SK-N-MC (cell line): ENCODE measurements around the gene RACGAP1.
"Not testable (repeated sequence)": the region's sequence is repeated elsewhere in the genome, so short reads cannot be mapped to it uniquely, and the experiment has no call there.

ENCODE experiments used
- DNase-seq: peaks from one replicate; pipeline ENCODE4 v3.0.0-alpha.2; 2011; ENCODE audit warnings: low read depth, low spot score
- H3K27ac ChIP-seq: fragments of 200-600 bp; sonication (generic); 2 replicates; pipeline ENCODE4 v1.5.1; 2016; ENCODE audit warnings: mixed run types
- H3K36me3 ChIP-seq: fragments of 200-600 bp; sonication (generic); 2 replicates; pipeline ENCODE4 v1.6.1; 2017; ENCODE audit warnings: antibody characterized with exemption, low read length, mixed read lengths; ENCODE audit not compliant: insufficient read depth
- H3K4me3 ChIP-seq: fragments of 200-600 bp; sonication (generic); 2 replicates; pipeline ENCODE4 v1.5.1; 2016
- H3K9ac ChIP-seq: fragments of 200-600 bp; sonication (generic); 2 replicates; pipeline ENCODE4 v1.8.0; 2017; ENCODE audit warnings: mixed run types, mixed read lengths; ENCODE audit not compliant: insufficient read length
- H3K9me3 ChIP-seq: fragments of 200-600 bp; sonication (generic); 2 replicates; pipeline ENCODE4 v1.6.1; 2017; ENCODE audit warnings: low read depth, mild to moderate bottlenecking, antibody characterized with exemption, low read length, moderate library complexity, mixed read lengths
- EZH2 ChIP-seq: fragments of 200-600 bp; sonication (generic); IDR thresholded peaks from one replicate; pipeline ENCODE4 v1.6.1; 2017; ENCODE audit warnings: antibody characterized with exemption
- FOXP2 ChIP-seq: optimal IDR thresholded peaks from 2 replicates; pipeline ENCODE3; 2011; ENCODE audit warnings: mild to moderate bottlenecking, moderate library complexity; ENCODE audit not compliant: insufficient read depth; ENCODE audit errors: extremely low read length, control extremely low read depth
- POLR2AphosphoS5 ChIP-seq: IDR thresholded peaks from 2 replicates; pipeline ENCODE4 v1.6.1; 2012; ENCODE audit warnings: mild to moderate bottlenecking, low read depth, low read length, borderline replicate concordance

Gene RACGAP1

GRCh38 chr12:49998453-49998852 is 26.8 kb downstream of the RACGAP1 start:
- no peak for DNase-seq
- Histone ChIP-seq H3K27ac (no peak overlapping the region), H3K4me3 (no peak overlapping the region), H3K9ac (no peak overlapping the region), H3K9me3 (no peaks in the 10 kb centered on the region), H3K36me3 (peaks cover 89% of the 10 kb centered on the region)
- TF ChIP-seq POLR2AphosphoS5, result no peak
- no peak for TF ChIP-seq FOXP2
- TF ChIP-seq EZH2, result no peak

GRCh38 chr12:49990273-49990672 is 35.0 kb downstream of the RACGAP1 start:
- Histone ChIP-seq H3K4me3 (no peak overlapping the region), H3K9ac (no peak overlapping the region), H3K9me3 (no peaks in the 10 kb centered on the region), H3K36me3 (peaks cover 78% of the 10 kb centered on the region), H3K27ac (no peak overlapping the region)
- DNase-seq, result no peak
- TF ChIP-seq POLR2AphosphoS5 (no peak), FOXP2 (no peak), EZH2 (no peak)

- H3K4me3 ChIP-seq, H3K9me3 ChIP-seq, H3K27ac ChIP-seq, DNase-seq, H3K9ac ChIP-seq: not testable (repeated sequence)
- peaks cover 70% of the 10 kb centered on the region for H3K36me3 ChIP-seq
Observed at GRCh38 chr12:49989400-49989799, 35.9 kb downstream of the RACGAP1 start.

DNA sequence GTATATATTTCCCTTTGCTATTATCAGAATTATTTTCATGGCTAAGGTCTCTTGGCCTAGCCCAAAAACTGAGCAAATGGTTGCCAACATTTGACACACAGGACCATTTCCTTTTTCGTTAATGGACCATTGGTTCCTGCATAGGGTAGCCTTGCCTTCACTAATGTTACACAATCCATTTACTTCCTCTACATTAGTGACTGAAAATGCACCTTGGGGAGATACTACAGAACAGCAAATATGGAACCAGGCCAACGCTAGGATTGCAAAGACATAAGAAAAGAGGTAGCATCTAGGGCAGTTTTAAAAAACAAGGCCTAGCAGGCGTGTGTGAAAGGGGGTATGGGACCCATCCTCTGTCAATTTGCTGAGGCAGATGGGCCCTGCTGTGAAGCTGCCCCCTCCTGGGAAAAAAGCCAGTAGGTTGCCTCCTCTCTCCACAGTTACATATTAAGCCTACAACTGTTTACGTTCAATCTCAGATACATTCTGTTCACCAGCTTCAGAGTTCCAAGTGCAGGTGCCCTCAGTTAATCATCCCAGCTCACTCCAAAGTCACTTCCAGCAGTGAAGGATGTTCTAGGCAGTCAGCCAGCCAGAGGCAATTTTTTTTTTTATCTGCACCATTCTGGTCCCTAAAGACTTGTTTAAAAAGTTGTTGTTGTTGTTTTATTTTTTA is 37.5 kb downstream of the RACGAP1 start:
- Histone ChIP-seq H3K4me3 (no peak overlapping the region), H3K36me3 (peaks cover 55% of the 10 kb centered on the region), H3K9me3 (no peaks in the 10 kb centered on the region), H3K9ac (no peak overlapping the region), H3K27ac (no peak overlapping the region)
- no peak for DNase-seq
- no peak; the same call in 1 of the 2 replicates for TF ChIP-seq POLR2AphosphoS5
- TF ChIP-seq FOXP2, result no peak
- TF ChIP-seq EZH2, result no peak

- not testable (repeated sequence) for DNase-seq, H3K4me3 ChIP-seq, H3K9me3 ChIP-seq, H3K27ac ChIP-seq, H3K9ac ChIP-seq
- H3K36me3 ChIP-seq, result peaks cover 42% of the 10 kb centered on the region
Observed at GRCh38 chr12:49986476-49986875, 38.8 kb downstream of the RACGAP1 start.

DNA sequence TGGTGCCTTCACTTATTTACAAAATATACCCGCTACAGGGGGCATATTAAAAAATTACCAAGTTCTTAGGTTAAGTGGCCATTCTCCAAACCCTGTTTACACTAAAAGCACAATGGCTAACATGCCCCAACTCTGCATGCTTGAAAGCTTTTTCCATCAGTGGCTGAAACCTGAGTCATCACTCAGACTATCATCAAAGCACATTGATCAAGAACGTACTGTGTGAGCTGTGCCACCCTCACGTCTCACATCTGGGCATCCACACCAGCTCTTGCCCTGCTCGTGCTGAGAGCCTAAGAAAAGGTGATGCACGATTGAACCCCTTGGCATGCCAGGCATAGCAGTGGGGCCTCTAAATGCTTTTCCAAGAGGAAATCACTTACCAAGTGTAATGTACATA is 39.3 kb downstream of the RACGAP1 start:
- Histone ChIP-seq H3K4me3 (no peak overlapping the region), H3K27ac (no peak overlapping the region), H3K9me3 (no peaks in the 10 kb centered on the region), H3K36me3 (peaks cover 40% of the 10 kb centered on the region), H3K9ac (no peak overlapping the region)
- no peak for DNase-seq
- TF ChIP-seq POLR2AphosphoS5, result no peak
- TF ChIP-seq FOXP2, result no peak
- no peak for TF ChIP-seq EZH2

GRCh38 chr12:49984476-49985359 is 40.6 kb downstream of the RACGAP1 start:
- TF ChIP-seq EZH2 (no peak), POLR2AphosphoS5 (no peak), FOXP2 (no peak)
- 0 out of 2 replicates have a peak overlapping the region, but pooled peaks have one; percentile 34 for H3K4me3 ChIP-seq
- no peak for DNase-seq
- no peak overlapping the region for H3K9ac ChIP-seq
- H3K36me3 ChIP-seq, result peaks cover 28% of the 10 kb centered on the region
- peak overlapping the region; percentile 66; the same call in 1 of the 2 replicates for H3K27ac ChIP-seq
- H3K9me3 ChIP-seq, result no peaks in the 10 kb centered on the region

- Histone ChIP-seq H3K9ac (no peak overlapping the region), H3K27ac (peak overlapping the region; percentile 66; the same call in 1 of the 2 replicates), H3K4me3 (peak overlapping the region; percentile 34; the same call in 1 of the 2 replicates), H3K36me3 (peaks cover 19% of the 10 kb centered on the region), H3K9me3 (no peaks in the 10 kb centered on the region)
- peak; percentile 18 for DNase-seq
- no peak for TF ChIP-seq EZH2
- no peak for TF ChIP-seq FOXP2
- TF ChIP-seq POLR2AphosphoS5, result no peak
Observed at GRCh38 chr12:49983892-49984291, 41.4 kb downstream of the RACGAP1 start.
